Endothelial cell of umbilical vein (primary cell): ENCODE measurements around the gene LHPP. TPM values are rescaled to one million over a fixed set of nuclear protein-coding genes. Genes with fewer than 3 reads are reported as not detected.

Experiments used
- BruUV-seq: library from RNA; stranded (reverse); fragments of 400-500 nt; replicated peaks from 2 replicates; lab custom pipeline; 2021; lab: Mats Ljungman, UMichigan
- CTCF ChIA-PET: fragments of 300-600, 350-600 bp; sonication (Branson Sonifier 250); formaldehyde crosslinking; loops from one replicate; lab custom pipeline; 2021; ENCODE audit warnings: antibody characterized with exemption, inconsistent platforms; lab: Charles Lee
- POLR2A ChIA-PET: fragments of 300-600, 350-600 bp; sonication (Branson Sonifier 250); formaldehyde crosslinking; loops from one replicate; lab custom pipeline; 2021; ENCODE audit warnings: antibody characterized with exemption, inconsistent platforms; lab: Charles Lee
- DNase-seq: peaks from one replicate; pipeline ENCODE4 v3.0.0-alpha.2; 2011; ENCODE audit warnings: low read depth, low spot score
- FAIRE-seq: peaks from 2 replicates; lab custom pipeline; 2011; peaks lifted over from hg19 to GRCh38; lab: Jason Lieb, UNC
- H2AFZ ChIP-seq: 2 replicates; pipeline ENCODE4 v1.6.0; 2012; ENCODE audit warnings: low read depth, low read length, control low read depth, inconsistent platforms
- H3K27ac ChIP-seq: 2 replicates; pipeline ENCODE4 v1.5.1; 2011; ENCODE audit warnings: low read depth, mild to moderate bottlenecking, control low read depth, low read length, moderate library complexity; ENCODE audit not compliant: insufficient read depth
- H3K27me3 ChIP-seq, 2 experiments: 2 replicates each; pipeline versions ENCODE4 v1.6.0 to v1.6.1; 2011; ENCODE audit warnings: low read length in 2 of 2, mixed read lengths in 1 of 2; ENCODE audit not compliant: control insufficient read depth in 2 of 2, insufficient read depth in 2 of 2
- H3K36me3 ChIP-seq, 2 experiments: 2 replicates in 1 of 2; 3 replicates in 1 of 2; pipeline ENCODE4 v1.5.1; 2011; ENCODE audit warnings: low read length in 2 of 2, mild to moderate bottlenecking in 1 of 2, moderate library complexity in 1 of 2; ENCODE audit not compliant: control insufficient read depth in 2 of 2, insufficient read depth in 2 of 2; ENCODE audit errors: extremely low read depth in 1 of 2
- H3K4me1 ChIP-seq: 3 replicates; pipeline ENCODE4 v1.5.1; 2011; ENCODE audit warnings: mild to moderate bottlenecking, low read length; ENCODE audit not compliant: control insufficient read depth, insufficient read depth; ENCODE audit errors: extremely low read depth
- H3K4me2 ChIP-seq: 2 replicates; pipeline ENCODE4 v1.6.1; 2011; ENCODE audit warnings: low read length, control low read depth, mixed read lengths; ENCODE audit not compliant: insufficient read depth
- H3K4me3 ChIP-seq, 3 experiments: fragments of 200-600 bp in 1 of 3; sonication (generic), shearing (Covaris generic) in 1 of 3; replicated peaks in 1 of 3; 2 replicates each; pipeline ENCODE4 v1.5.1; 2011 to 2016; ENCODE audit warnings: control low read depth in 3 of 3, low read length in 3 of 3, mild to moderate bottlenecking in 2 of 3, inconsistent platforms in 1 of 3, low read depth in 1 of 3, moderate library complexity in 1 of 3; ENCODE audit not compliant: insufficient read depth in 1 of 3
- H3K79me2 ChIP-seq: 2 replicates; pipeline ENCODE4 v1.6.0; 2012; ENCODE audit warnings: low read length, inconsistent platforms; ENCODE audit not compliant: control insufficient read depth, insufficient read depth
- H3K9ac ChIP-seq: replicated peaks from 2 replicates; pipeline ENCODE3; 2011; ENCODE audit warnings: low read length, control low read depth; ENCODE audit not compliant: insufficient read depth; ENCODE audit errors: extremely low read depth
- H3K9me1 ChIP-seq: replicated peaks from 3 replicates; pipeline ENCODE4 v1.6.0; 2011; ENCODE audit warnings: mild to moderate bottlenecking, low read length; ENCODE audit not compliant: control insufficient read depth, insufficient read depth; ENCODE audit errors: extremely low read depth
- H3K9me3 ChIP-seq: replicated peaks from 2 replicates; pipeline ENCODE4 v1.5.1; 2012; ENCODE audit warnings: low read length, inconsistent platforms; ENCODE audit not compliant: control insufficient read depth, insufficient read depth
- H4K20me1 ChIP-seq: replicated peaks from 2 replicates; pipeline ENCODE3; 2011; ENCODE audit warnings: mild to moderate bottlenecking, low read length; ENCODE audit not compliant: control insufficient read depth, insufficient read depth; ENCODE audit errors: extremely low read depth
- CTCF ChIP-seq, 2 donors: IDR thresholded peaks; 1 replicate in 1 of 2; 2 replicates in 1 of 2; pipeline ENCODE4 v1.5.1; 2011; ENCODE audit warnings: low read length in 2 of 2, mild to moderate bottlenecking in 2 of 2, moderate library complexity in 2 of 2, control low read depth in 1 of 2, inconsistent platforms in 1 of 2, low read depth in 1 of 2; ENCODE audit not compliant: insufficient read depth in 1 of 2; ENCODE audit errors: extremely low read depth in 1 of 2
- EZH2 ChIP-seq: IDR thresholded peaks from 2 replicates; pipeline ENCODE4 v1.6.1; 2012; ENCODE audit warnings: borderline replicate concordance, low read depth, mild to moderate bottlenecking, moderate library complexity, low read length, inconsistent platforms; ENCODE audit not compliant: severe bottlenecking
- FOS ChIP-seq: IDR thresholded peaks from 2 replicates; pipeline ENCODE4 v1.6.1; 2011; ENCODE audit warnings: mild to moderate bottlenecking, low read length, moderate library complexity, borderline replicate concordance; ENCODE audit not compliant: insufficient read depth
- GATA2 ChIP-seq: IDR thresholded peaks from 2 replicates; pipeline ENCODE4 v1.7.0; 2011; ENCODE audit warnings: low read depth, mild to moderate bottlenecking, moderate library complexity, mixed read lengths, low read length; ENCODE audit not compliant: insufficient read length, insufficient read depth
- JUN ChIP-seq: IDR thresholded peaks from 2 replicates; pipeline ENCODE4 v1.6.1; 2011; ENCODE audit warnings: borderline replicate concordance, low read depth; ENCODE audit not compliant: insufficient read length, insufficient read depth
- MAX ChIP-seq: IDR thresholded peaks from 2 replicates; pipeline ENCODE4 v1.6.1; 2011; ENCODE audit not compliant: insufficient read depth, insufficient read length
- MYC ChIP-seq: IDR thresholded peaks from one replicate; pipeline ENCODE4 v1.6.1; 2011; ENCODE audit warnings: mild to moderate bottlenecking, low read depth, low read length
- POLR2A ChIP-seq: IDR thresholded peaks from 2 replicates; pipeline ENCODE4 v1.6.1; 2012; ENCODE audit warnings: low read depth, mild to moderate bottlenecking, control low read depth, low read length
- POLR2AphosphoS5 ChIP-seq: IDR thresholded peaks from 2 replicates; pipeline ENCODE4 v1.6.1; 2012; ENCODE audit warnings: low read depth, mild to moderate bottlenecking, control low read depth, low read length, moderate library complexity; ENCODE audit not compliant: insufficient read depth
- dilution Hi-C: fragments of 300-500 bp; cut with MboI; formaldehyde crosslinking; loops from one replicate; pipeline ENCODE4 v1.15.0; 2019; ENCODE audit warnings: low sequenced_read_pairs; ENCODE audit not compliant: extremely low pct_ligation_motif_present
- intact Hi-C: fragments of 100-400 bp; cut with micrococcal nuclease; formaldehyde crosslinking; loops from one replicate; pipeline ENCODE4 v1.10.0; 2022
- polyA plus RNA-seq, 4 experiments: library from polyadenylated mRNA; depleted of rRNA in 3 of 4; stranded (reverse) in 3 of 4; unstranded in 1 of 4; fragments of >200 nt; gene quantifications; 2 replicates each; pipeline versions ENCODE4 v1.2.1 to v1.2.3, GENCODE V29; 2011 to 2012; ENCODE audit warnings: missing spikeins in 1 of 4
- total RNA-seq: library from RNA; stranded (reverse); gene quantifications from 2 replicates; pipeline ENCODE4 v1.2.3, GENCODE V29; 2021

LHPP gene
- total and polyA plus RNA-seq, 2 donors (not counting 3 experiments of a cell fraction or from before 2014, with no cell fraction given), result 5.8 to 11.2 TPM

- dilution Hi-C loops (no loop called here), intact Hi-C loops (no loop called here)
- H3K27ac ChIP-seq, result no peak overlapping the region
- FAIRE-seq, result no peak
- no peak overlapping the region for H3K4me2 ChIP-seq
- no peaks in the 10 kb centered on the region for H4K20me1 ChIP-seq
- H3K9ac ChIP-seq, result no peak overlapping the region
- no peaks in the 10 kb centered on the region for H3K36me3 ChIP-seq
- no peak overlapping the region for H3K4me3 ChIP-seq
- POLR2A ChIA-PET, result no interaction called here
- peaks cover 8% of the 10 kb centered on the region in 2 experiments for H3K27me3 ChIP-seq
- CTCF ChIA-PET, result no interaction called here
- DNase-seq, result no peak
- no TSS peak for BruUV-seq
- H2AFZ ChIP-seq, result no peak overlapping the region
- no peaks in the 10 kb centered on the region for H3K9me3 ChIP-seq
- H3K4me1 ChIP-seq, result no peaks in the 10 kb centered on the region
- TF ChIP-seq GATA2 (no peak), POLR2A (no peak), POLR2AphosphoS5 (no peak), FOS (no peak), JUN (no peak), MAX (no peak), EZH2 (no peak), MYC (no peak), CTCF (IDR thresholded peaks at IDR 0.05; ENCODE audit: extremely low read depth in 1 of 2, insufficient read depth in 1 of 2, low read depth in 1 of 2, low read length in 2 of 2) (no peak)
- no peaks in the 10 kb centered on the region for H3K79me2 ChIP-seq
- no peaks in the 10 kb centered on the region for H3K9me1 ChIP-seq
Measured at GRCh38 chr10:124460144-124460543, 1.5 kb upstream of the LHPP start.
